Panc1 (cell line): ENCODE measurements around the gene USH2A. TPM values are rescaled to one million over a fixed set of nuclear protein-coding genes. Genes with fewer than 3 reads are reported as not detected.

Experiments used
- ATAC-seq: fragments of 200-7000 bp; cut with Tn5 transposase; 2 replicates; pipeline ENCODE4 v1.9.1; 2020; ENCODE audit warnings: mild to moderate bottlenecking, moderate library complexity
- BruUV-seq: library from RNA; stranded (reverse); fragments of 400-500 nt; replicated peaks from 2 replicates; lab custom pipeline; 2021; lab: Mats Ljungman, UMichigan
- CTCF ChIA-PET: fragments of 300-600 bp; sonication (Branson Sonifier 250); formaldehyde crosslinking; loops from one replicate; lab custom pipeline; 2022; ENCODE audit warnings: antibody characterized with exemption; lab: Charles Lee
- POLR2A ChIA-PET: fragments of 300-600 bp; sonication (Branson Sonifier 250); formaldehyde crosslinking; loops from one replicate; lab custom pipeline; 2022; ENCODE audit warnings: antibody characterized with exemption; lab: Charles Lee
- DNase-seq: peaks from one replicate; pipeline ENCODE4 v3.0.0-alpha.2; 2010; ENCODE audit warnings: low read depth, low spot score
- H3K27ac ChIP-seq: 2 replicates; pipeline ENCODE4 v1.5.1; 2011; ENCODE audit warnings: mild to moderate bottlenecking, low read length, inconsistent platforms
- H3K27me3 ChIP-seq: fragments of 200-500 bp; sonication (Bioruptor generic); 2 replicates; pipeline ENCODE4 v1.6.0; 2014; ENCODE audit warnings: low read length, inconsistent platforms; ENCODE audit not compliant: control insufficient read depth, insufficient read depth
- H3K36me3 ChIP-seq: fragments of 200-500 bp; sonication (Bioruptor generic); 2 replicates; pipeline ENCODE4 v1.5.1; 2014; ENCODE audit warnings: inconsistent platforms, mild to moderate bottlenecking, low read length, moderate library complexity; ENCODE audit not compliant: control insufficient read depth, insufficient read depth
- H3K4me1 ChIP-seq: 2 replicates; pipeline ENCODE4 v1.5.1; 2011; ENCODE audit warnings: inconsistent platforms, mild to moderate bottlenecking, low read length, moderate library complexity; ENCODE audit not compliant: control insufficient read depth, insufficient read depth
- H3K4me3 ChIP-seq, 2 experiments: 2 replicates each; pipeline ENCODE4 v1.5.1; 2011 to 2012; ENCODE audit warnings: low read depth in 2 of 2, low read length in 2 of 2, mild to moderate bottlenecking in 2 of 2, inconsistent platforms in 1 of 2, moderate library complexity in 1 of 2
- H3K9me3 ChIP-seq: fragments of 200-500 bp; sonication (Bioruptor generic); 2 replicates; pipeline ENCODE4 v1.5.1; 2014; ENCODE audit warnings: low read depth, mild to moderate bottlenecking, inconsistent platforms, low read length, moderate library complexity; ENCODE audit not compliant: control insufficient read depth, insufficient read depth
- POLR2AphosphoS5 ChIP-seq: IDR thresholded peaks from 2 replicates; pipeline ENCODE4 v1.6.1; 2012; ENCODE audit warnings: mild to moderate bottlenecking, low read depth, low read length, moderate library complexity
- SIN3A ChIP-seq: IDR thresholded peaks from 2 replicates; pipeline ENCODE4 v1.6.1; 2012; ENCODE audit warnings: low read depth, mild to moderate bottlenecking, low read length, moderate library complexity, borderline replicate concordance; ENCODE audit not compliant: insufficient read depth
- TCF7L2 ChIP-seq: IDR thresholded peaks from 2 replicates; pipeline ENCODE4 v1.6.1; 2011; ENCODE audit warnings: mild to moderate bottlenecking, low read depth, low read length, inconsistent platforms
- in situ Hi-C: cut with HindIII; loops from 2 replicates; pipeline ENCODE4 v1.10.0; 2016; ENCODE audit warnings: low sequenced_read_pairs, low pct_unique_long_range_greater_than_20kb
- intact Hi-C: fragments of 100-400 bp; cut with micrococcal nuclease; formaldehyde crosslinking; loops from one replicate; pipeline ENCODE4 v1.10.0; 2022; ENCODE audit not compliant: unreplicated experiment
- total RNA-seq: library from RNA; stranded (reverse); gene quantifications from one replicate; pipeline ENCODE4 v1.2.1, GENCODE V29; 2021; ENCODE audit not compliant: unreplicated experiment
- TF ChIP-seq, protein P1 (sequence below), 2 experiments: IDR thresholded peaks; 2 replicates each; pipeline ENCODE4 v1.6.1; 2011 to 2012; ENCODE audit warnings: low read depth in 2 of 2, control low read depth in 1 of 2, low read length in 1 of 2, mild to moderate bottlenecking in 1 of 2, moderate library complexity in 1 of 2; ENCODE audit not compliant: insufficient read depth in 1 of 2
- TF ChIP-seq, protein P2 (sequence below): fragments of 450-650 bp; IDR thresholded peaks from 2 replicates; pipeline ENCODE4 v1.5.1; 2017; ENCODE audit warnings: mild to moderate bottlenecking

USH2A gene
- total RNA-seq, 1 experiment from 2014 or later: not detected

DNA sequence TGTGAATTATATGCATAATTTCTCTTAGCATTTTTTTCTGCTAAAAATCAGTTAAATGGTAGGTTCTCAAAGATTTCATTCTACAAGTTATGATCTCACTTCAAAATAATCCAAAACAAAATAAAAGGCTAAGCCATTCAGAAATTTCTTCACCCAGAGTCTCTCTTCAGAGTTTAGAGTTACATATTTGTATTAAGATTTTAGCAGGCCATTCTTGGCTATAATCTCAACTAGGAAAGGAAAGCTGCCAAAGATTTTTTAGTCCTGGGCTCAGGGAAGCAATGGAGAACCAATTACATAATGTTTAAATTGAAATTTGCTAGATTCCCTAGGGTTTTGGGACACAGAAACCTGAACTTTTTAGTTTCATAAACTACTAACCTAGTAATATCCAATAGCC lies 245.0 kb downstream of the USH2A start:
- ChIA-PET POLR2A (no interaction called here), CTCF (no interaction called here)
- ATAC-seq (no peak), DNase-seq (no peak)
- in situ Hi-C loops (no loop called here), intact Hi-C loops (no loop called here)
- Histone ChIP-seq H3K36me3 (no peaks in the 10 kb centered on the region), H3K4me1 (no peaks in the 10 kb centered on the region), H3K4me3 (no peak overlapping the region), H3K27me3 (no peaks in the 10 kb centered on the region), H3K9me3 (no peaks in the 10 kb centered on the region), H3K27ac (no peak overlapping the region)
- no peak for TF ChIP-seq SIN3A
- no peak for TF ChIP-seq POLR2AphosphoS5
- no peak for TF ChIP-seq TCF7L2
- TF ChIP-seq, protein P1, sequence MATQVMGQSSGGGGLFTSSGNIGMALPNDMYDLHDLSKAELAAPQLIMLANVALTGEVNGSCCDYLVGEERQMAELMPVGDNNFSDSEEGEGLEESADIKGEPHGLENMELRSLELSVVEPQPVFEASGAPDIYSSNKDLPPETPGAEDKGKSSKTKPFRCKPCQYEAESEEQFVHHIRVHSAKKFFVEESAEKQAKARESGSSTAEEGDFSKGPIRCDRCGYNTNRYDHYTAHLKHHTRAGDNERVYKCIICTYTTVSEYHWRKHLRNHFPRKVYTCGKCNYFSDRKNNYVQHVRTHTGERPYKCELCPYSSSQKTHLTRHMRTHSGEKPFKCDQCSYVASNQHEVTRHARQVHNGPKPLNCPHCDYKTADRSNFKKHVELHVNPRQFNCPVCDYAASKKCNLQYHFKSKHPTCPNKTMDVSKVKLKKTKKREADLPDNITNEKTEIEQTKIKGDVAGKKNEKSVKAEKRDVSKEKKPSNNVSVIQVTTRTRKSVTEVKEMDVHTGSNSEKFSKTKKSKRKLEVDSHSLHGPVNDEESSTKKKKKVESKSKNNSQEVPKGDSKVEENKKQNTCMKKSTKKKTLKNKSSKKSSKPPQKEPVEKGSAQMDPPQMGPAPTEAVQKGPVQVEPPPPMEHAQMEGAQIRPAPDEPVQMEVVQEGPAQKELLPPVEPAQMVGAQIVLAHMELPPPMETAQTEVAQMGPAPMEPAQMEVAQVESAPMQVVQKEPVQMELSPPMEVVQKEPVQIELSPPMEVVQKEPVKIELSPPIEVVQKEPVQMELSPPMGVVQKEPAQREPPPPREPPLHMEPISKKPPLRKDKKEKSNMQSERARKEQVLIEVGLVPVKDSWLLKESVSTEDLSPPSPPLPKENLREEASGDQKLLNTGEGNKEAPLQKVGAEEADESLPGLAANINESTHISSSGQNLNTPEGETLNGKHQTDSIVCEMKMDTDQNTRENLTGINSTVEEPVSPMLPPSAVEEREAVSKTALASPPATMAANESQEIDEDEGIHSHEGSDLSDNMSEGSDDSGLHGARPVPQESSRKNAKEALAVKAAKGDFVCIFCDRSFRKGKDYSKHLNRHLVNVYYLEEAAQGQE (IDR thresholded peaks at IDR 0.05; ENCODE audit: insufficient read depth in 1 of 2, low read depth in 2 of 2, low read length in 1 of 2): no peak
- TF ChIP-seq, protein P2, sequence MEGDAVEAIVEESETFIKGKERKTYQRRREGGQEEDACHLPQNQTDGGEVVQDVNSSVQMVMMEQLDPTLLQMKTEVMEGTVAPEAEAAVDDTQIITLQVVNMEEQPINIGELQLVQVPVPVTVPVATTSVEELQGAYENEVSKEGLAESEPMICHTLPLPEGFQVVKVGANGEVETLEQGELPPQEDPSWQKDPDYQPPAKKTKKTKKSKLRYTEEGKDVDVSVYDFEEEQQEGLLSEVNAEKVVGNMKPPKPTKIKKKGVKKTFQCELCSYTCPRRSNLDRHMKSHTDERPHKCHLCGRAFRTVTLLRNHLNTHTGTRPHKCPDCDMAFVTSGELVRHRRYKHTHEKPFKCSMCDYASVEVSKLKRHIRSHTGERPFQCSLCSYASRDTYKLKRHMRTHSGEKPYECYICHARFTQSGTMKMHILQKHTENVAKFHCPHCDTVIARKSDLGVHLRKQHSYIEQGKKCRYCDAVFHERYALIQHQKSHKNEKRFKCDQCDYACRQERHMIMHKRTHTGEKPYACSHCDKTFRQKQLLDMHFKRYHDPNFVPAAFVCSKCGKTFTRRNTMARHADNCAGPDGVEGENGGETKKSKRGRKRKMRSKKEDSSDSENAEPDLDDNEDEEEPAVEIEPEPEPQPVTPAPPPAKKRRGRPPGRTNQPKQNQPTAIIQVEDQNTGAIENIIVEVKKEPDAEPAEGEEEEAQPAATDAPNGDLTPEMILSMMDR: no peak
- no TSS peak for BruUV-seq

DNA sequence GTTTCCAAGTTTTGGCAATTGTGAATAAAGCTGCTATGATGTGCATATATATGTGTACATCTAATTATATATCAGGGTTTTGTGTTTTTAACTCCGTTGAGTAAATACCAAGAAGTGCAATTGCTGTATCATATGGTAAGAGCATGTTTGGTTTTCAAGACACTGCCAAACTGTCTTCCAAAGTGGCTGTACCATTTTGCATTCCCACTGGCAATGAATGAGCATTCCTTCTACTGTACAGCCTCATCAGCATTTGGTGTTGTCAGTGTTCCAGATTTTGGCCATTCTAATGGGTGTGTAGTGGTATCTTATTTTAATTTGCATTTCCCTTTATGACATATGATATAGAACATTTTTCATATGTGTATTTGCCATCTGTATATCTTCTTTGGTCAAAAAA lies 246.3 kb downstream of the USH2A start:
- no peaks in the 10 kb centered on the region for H3K36me3 ChIP-seq
- no peak overlapping the region for H3K27ac ChIP-seq
- no peaks in the 10 kb centered on the region for H3K9me3 ChIP-seq
- no TSS peak for BruUV-seq
- ATAC-seq (no peak), DNase-seq (no peak)
- H3K4me3 ChIP-seq: no peak overlapping the region
- POLR2A ChIA-PET: no interaction called here
- H3K27me3 ChIP-seq: no peaks in the 10 kb centered on the region
- TF ChIP-seq, protein P1 (IDR thresholded peaks at IDR 0.05; ENCODE audit: insufficient read depth in 1 of 2, low read depth in 2 of 2, low read length in 1 of 2): no peak
- TF ChIP-seq TCF7L2 (no peak), SIN3A (no peak), POLR2AphosphoS5 (no peak)
- TF ChIP-seq, protein P2: no peak
- H3K4me1 ChIP-seq: no peaks in the 10 kb centered on the region
- in situ Hi-C loops (no loop called here), intact Hi-C loops (no loop called here)
- CTCF ChIA-PET: no interaction called here
